HepG2 (cell line): ENCODE measurements around the gene GRM5. TPM values are rescaled to one million over a fixed set of nuclear protein-coding genes. Genes with fewer than 3 reads are reported as not detected.
"Not testable (repeated sequence)": the region's sequence is repeated elsewhere in the genome, so short reads cannot be mapped to it uniquely, and the experiment has no call there.

Experiments
- ATAC-seq: fragments of 200-7000 bp; cut with Tn5 transposase; 3 replicates; pipeline ENCODE4 v1.9.1; 2020; ENCODE audit warnings: mild to moderate bottlenecking, moderate library complexity
- BruUV-seq: library from RNA; stranded (reverse); fragments of 400-500 nt; replicated peaks from 2 replicates; lab custom pipeline; 2021; lab: Mats Ljungman, UMichigan
- CTCF ChIA-PET: fragments of 300-600 bp; formaldehyde crosslinking; extraction: SDS; loops from one replicate; lab custom pipeline; 2021; ENCODE audit warnings: low total read pairs, inconsistent platforms, low intra/inter-chr PET ratio; lab: Yijun Ruan, JAX
- POLR2A ChIA-PET: fragments of 350-600 bp; sonication (Branson Sonifier 250); formaldehyde crosslinking; loops from one replicate; lab custom pipeline; 2020; ENCODE audit warnings: antibody characterized with exemption, inconsistent platforms; lab: Yijun Ruan, JAX
- DNase-seq: peaks from one replicate; pipeline ENCODE4 v3.0.0-alpha.2; 2015; ENCODE audit warnings: low spot score
- FAIRE-seq: peaks from 3 replicates; lab custom pipeline; 2011; peaks lifted over from hg19 to GRCh38; lab: Jason Lieb, UNC
- H2AFZ ChIP-seq: one replicate; pipeline ENCODE4 v1.6.1; 2011; ENCODE audit warnings: low read length, inconsistent platforms
- H3K27ac ChIP-seq: fragments of 300-600 bp; 3 replicates; pipeline ENCODE4 v1.8.0; 2011; ENCODE audit warnings: mixed run types, mild to moderate bottlenecking, mixed read lengths, low read length, inconsistent platforms; ENCODE audit not compliant: insufficient read depth; ENCODE audit errors: extremely low read length
- H3K27me3 ChIP-seq, 2 experiments: fragments of 200-600 bp in 1 of 2; 2 replicates in 1 of 2; 3 replicates in 1 of 2; pipeline versions ENCODE4 v1.6.0 to v1.8.0; 2011; ENCODE audit warnings: low read length in 2 of 2, mild to moderate bottlenecking in 2 of 2, moderate library complexity in 2 of 2, inconsistent platforms in 1 of 2; ENCODE audit not compliant: insufficient read depth in 2 of 2, control insufficient read depth in 1 of 2
- H3K36me3 ChIP-seq, 2 experiments: fragments of 200-600 bp in 1 of 2; replicated peaks in 1 of 2; 2 replicates in 1 of 2; 3 replicates in 1 of 2; pipeline versions ENCODE4 v1.5.1 to v1.8.0; 2011; ENCODE audit warnings: low read length in 2 of 2, inconsistent platforms in 1 of 2; ENCODE audit not compliant: insufficient read depth in 2 of 2, control insufficient read depth in 1 of 2
- H3K4me1 ChIP-seq: 2 replicates; pipeline ENCODE4 v1.5.1; 2012; ENCODE audit warnings: low read length, inconsistent platforms; ENCODE audit not compliant: insufficient read depth
- H3K4me2 ChIP-seq: 2 replicates; pipeline ENCODE4 v1.6.0; 2011; ENCODE audit warnings: low read depth, low read length, inconsistent platforms
- H3K4me3 ChIP-seq, 3 experiments: fragments of 200-600 bp in 1 of 3; sonication (generic), shearing (Covaris generic) in 1 of 3; replicated peaks in 1 of 3; 2 replicates each; pipeline ENCODE4 v1.5.1; 2011 to 2016; ENCODE audit warnings: low read length in 3 of 3, inconsistent platforms in 2 of 3, low read depth in 2 of 3, mild to moderate bottlenecking in 2 of 3, control low read depth in 1 of 3, mixed read lengths in 1 of 3; ENCODE audit not compliant: insufficient read depth in 1 of 3
- H3K79me2 ChIP-seq: one replicate; pipeline ENCODE4 v1.6.1; 2011; ENCODE audit warnings: low read length, inconsistent platforms; ENCODE audit not compliant: insufficient read depth
- H3K9ac ChIP-seq: 2 replicates; pipeline ENCODE4 v1.6.0; 2011; ENCODE audit warnings: mild to moderate bottlenecking, low read depth, low read length, inconsistent platforms; ENCODE audit not compliant: insufficient read depth
- H3K9me3 ChIP-seq: 2 replicates; pipeline ENCODE4 v1.5.1; 2012; ENCODE audit warnings: mild to moderate bottlenecking, low read length
- H4K20me1 ChIP-seq: 2 replicates; pipeline ENCODE4 v1.6.0; 2011; ENCODE audit warnings: inconsistent platforms, mild to moderate bottlenecking, low read length, moderate library complexity; ENCODE audit not compliant: insufficient read depth
- MAFF ChIP-seq: IDR thresholded peaks from 2 replicates; pipeline ENCODE4 v1.6.1; 2011; ENCODE audit warnings: low read depth, low read length, improper control_type of control experiment
- MAFK ChIP-seq, 2 experiments: IDR thresholded peaks in 1 of 2; conservative IDR thresholded peaks in 1 of 2; 2 replicates each; pipeline ENCODE4 v1.6.1; 2011; ENCODE audit warnings: improper control_type of control experiment in 2 of 2, low read length in 2 of 2
- RBM22 ChIP-seq: fragments of 200-400 bp; formaldehyde crosslinking; optimal IDR thresholded peaks from 2 replicates; pipeline ENCODE3; 2017; ENCODE audit warnings: mild to moderate bottlenecking, low read length, moderate library complexity
- WGBS: methylation state at CpG from one replicate; pipeline ENCODE4 v1.1.6; 2017; ENCODE audit warnings: low lambda C conversion rate; 5-methylcytosine and 5-hydroxymethylcytosine counted together
- in situ Hi-C: cut with HindIII; loops from 2 replicates; pipeline ENCODE4 v1.10.0; 2017; ENCODE audit warnings: low pct_unique_long_range_greater_than_20kb; ENCODE audit not compliant: extremely low pct_ligation_motif_present
- intact Hi-C: fragments of 100-400 bp; cut with micrococcal nuclease; formaldehyde crosslinking; loops from one replicate; pipeline ENCODE4 v1.10.0; 2022; ENCODE audit not compliant: unreplicated experiment
- polyA plus RNA-seq, 8 experiments: library from polyadenylated mRNA; depleted of rRNA in 3 of 8; stranded (reverse) in 7 of 8; unstranded in 1 of 8; fragments of >200 nt; fragmentation: Illumina TruSeq in 4 of 8; extraction: Trizol in 4 of 8; gene quantifications; 2 replicates each; pipeline versions ENCODE4 v1.2.1 to v1.2.3, GENCODE V29; 2011 to 2016; ENCODE audit warnings: low read depth in 4 of 8, missing spikeins in 1 of 8, mixed read lengths in 1 of 8; ENCODE audit not compliant: insufficient read depth in 1 of 8
- total RNA-seq, 5 experiments: library from RNA; depleted of rRNA; stranded (reverse); fragments of >200 nt; fragmentation: Illumina TruSeq; extraction: Trizol; gene quantifications; 2 replicates each; pipeline ENCODE4 v1.2.3, GENCODE V29; 2016; ENCODE audit warnings: low read depth in 1 of 5

The GRM5 gene
- total and polyA plus RNA-seq, 2 of the 13 experiments (the other 11 are each of a cell fraction or from before 2014, with no cell fraction given), result not detected

DNA sequence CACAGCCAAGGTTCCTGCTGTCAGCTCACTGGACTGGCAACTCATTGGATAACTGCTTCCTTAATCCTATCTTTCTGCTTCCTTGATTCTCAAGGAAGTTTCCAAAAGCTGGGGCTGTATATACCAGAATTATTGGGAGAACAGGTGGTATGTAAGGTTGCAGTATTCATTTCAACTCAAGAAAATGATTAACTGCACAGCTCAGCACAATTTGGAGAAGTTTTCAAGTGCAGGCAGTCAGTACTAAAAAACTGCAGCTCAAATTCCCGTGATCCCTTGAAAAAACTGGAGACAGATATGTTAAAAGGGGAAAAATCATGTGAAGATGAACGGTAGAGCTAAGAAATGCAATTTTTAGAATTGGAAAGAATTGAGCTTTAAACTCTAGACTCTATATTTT, 44.4 kb downstream of the GRM5 start:
- H3K9ac ChIP-seq, result no peak overlapping the region
- H3K79me2 ChIP-seq, result no peaks in the 10 kb centered on the region
- H3K36me3 ChIP-seq, result no peaks in the 10 kb centered on the region
- H2AFZ ChIP-seq, result no peak overlapping the region
- WGBS, result 3% methylated on average over 2 of the region's 2 CpGs
- FAIRE-seq, result no peak
- in situ Hi-C loops, result no loop called here
- POLR2A ChIA-PET, result no interaction called here
- no TSS peak for BruUV-seq
- H4K20me1 ChIP-seq, result no peaks in the 10 kb centered on the region
- no peaks in the 10 kb centered on the region for H3K4me1 ChIP-seq
- no peak overlapping the region for H3K4me3 ChIP-seq
- DNase-seq, result no peak
- H3K4me2 ChIP-seq, result no peak overlapping the region
- no peak for ATAC-seq
- H3K27me3 ChIP-seq, result no peaks in the 10 kb centered on the region
- no peak for TF ChIP-seq RBM22
- peak; percentile 37; the same call in 1 of the 2 replicates for TF ChIP-seq MAFF
- peak; percentile 26 to 69; a peak in 3 of 4 replicates for TF ChIP-seq MAFK (conservative IDR thresholded peaks at IDR 0.05 in 1 of 2, IDR thresholded peaks at IDR 0.05 in 1 of 2; ENCODE audit: low read length in 2 of 2)
- no peaks in the 10 kb centered on the region for H3K9me3 ChIP-seq
- intact Hi-C loops, result no loop called here
- no peak overlapping the region for H3K27ac ChIP-seq
- CTCF ChIA-PET, result no interaction called here

DNA sequence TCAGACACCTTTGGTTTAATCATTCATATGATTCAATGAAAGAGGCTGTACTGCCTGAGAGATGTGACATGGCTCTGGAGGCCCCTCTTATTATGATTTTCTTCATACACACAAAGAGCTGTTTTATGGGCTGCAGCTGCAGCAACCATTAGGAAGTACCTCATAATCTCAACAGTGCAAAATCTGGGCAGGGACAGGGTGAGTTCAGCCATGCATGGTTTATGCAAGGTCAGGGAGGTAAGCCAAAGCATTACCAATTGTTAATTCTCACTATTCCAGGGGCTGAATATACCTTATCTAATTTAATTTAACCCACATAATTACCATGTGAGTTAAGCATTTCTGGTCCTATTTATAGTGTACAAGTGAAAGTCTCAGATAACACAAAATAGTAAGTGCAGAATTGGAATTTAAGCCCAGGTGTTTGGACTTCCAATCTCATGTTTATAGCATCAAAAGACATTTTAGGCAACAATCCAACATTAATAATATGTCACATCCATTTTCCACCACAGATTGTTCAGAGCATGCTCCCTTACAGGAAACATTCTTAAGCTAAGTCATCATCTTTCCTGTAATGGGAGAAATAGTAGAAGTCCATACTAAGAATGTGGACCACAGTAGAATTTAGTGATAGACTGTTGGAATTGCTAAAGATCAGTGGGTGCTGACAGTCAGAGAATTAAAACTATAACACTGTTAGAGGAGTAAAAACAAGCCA, 45.8 kb downstream of the GRM5 start:
- POLR2A ChIA-PET, H3K4me2 ChIP-seq, H3K79me2 ChIP-seq, DNase-seq, CTCF ChIA-PET, H3K27me3 ChIP-seq, H4K20me1 ChIP-seq, H3K36me3 ChIP-seq, ATAC-seq, BruUV-seq, in situ Hi-C loops, H3K4me1 ChIP-seq, H3K4me3 ChIP-seq, H2AFZ ChIP-seq, H3K9ac ChIP-seq, FAIRE-seq, H3K27ac ChIP-seq, intact Hi-C loops, H3K9me3 ChIP-seq: not testable (repeated sequence)
